H1 (cell line): ENCODE results near the gene POLE. TPM values are rescaled to one million over a fixed set of nuclear protein-coding genes. Genes with fewer than 3 reads are reported as not detected.

Experiments used
- CTCF ChIA-PET: fragments of 300-600 bp; sonication (Branson Sonifier 250); formaldehyde crosslinking; loops from one replicate; lab custom pipeline; 2021; ENCODE audit not compliant: partially characterized antibody; lab: Charles Lee
- POLR2A ChIA-PET: fragments of 300-600 bp; sonication (Branson Sonifier 250); formaldehyde crosslinking; loops from one replicate; lab custom pipeline; 2021; ENCODE audit warnings: inconsistent platforms; ENCODE audit not compliant: partially characterized antibody; lab: Charles Lee
- DNase-seq, 2 experiments: peaks; one replicate each; pipeline versions ENCODE4 v3.0.0 to v3.0.0-alpha.2; 2010 to 2022; ENCODE audit warnings: low spot score in 2 of 2, low read depth in 1 of 2, mixed read lengths in 1 of 2
- FAIRE-seq: peaks from 2 replicates; lab custom pipeline; 2011; peaks lifted over from hg19 to GRCh38; lab: Jason Lieb, UNC
- H2AFZ ChIP-seq: 2 replicates; pipeline ENCODE4 v1.8.1; 2012; ENCODE audit warnings: low read length, inconsistent platforms
- H2AK5ac ChIP-seq: 2 replicates; pipeline ENCODE4 v1.6.1; 2013; ENCODE audit warnings: low read depth, low read length
- H2BK120ac ChIP-seq: replicated peaks from 2 replicates; pipeline ENCODE3; 2013; ENCODE audit warnings: low read depth, low read length, inconsistent platforms
- H2BK12ac ChIP-seq: 2 replicates; pipeline ENCODE4 v1.6.1; 2013; ENCODE audit warnings: low read depth, low read length
- H2BK15ac ChIP-seq: 2 replicates; pipeline ENCODE4 v1.6.1; 2013; ENCODE audit warnings: low read length
- H2BK20ac ChIP-seq: 2 replicates; pipeline ENCODE4 v1.6.1; 2013; ENCODE audit warnings: low read length
- H2BK5ac ChIP-seq: 2 replicates; pipeline ENCODE4 v1.6.1; 2013; ENCODE audit warnings: low read depth, low read length
- H3K14ac ChIP-seq: 2 replicates; pipeline ENCODE4 v1.6.1; 2013; ENCODE audit warnings: inconsistent platforms; ENCODE audit not compliant: insufficient read length
- H3K18ac ChIP-seq: 2 replicates; pipeline ENCODE4 v1.6.1; 2013; ENCODE audit warnings: low read length; ENCODE audit errors: extremely low read depth
- H3K23ac ChIP-seq: 2 replicates; pipeline ENCODE4 v1.6.1; 2013; ENCODE audit warnings: inconsistent platforms; ENCODE audit not compliant: insufficient read length
- H3K23me2 ChIP-seq: 2 replicates; pipeline ENCODE4 v1.6.1; 2013; ENCODE audit warnings: low read depth, low read length
- H3K27ac ChIP-seq: 2 replicates; pipeline ENCODE4 v1.6.1; 2011; ENCODE audit warnings: low read depth, low read length, inconsistent platforms
- H3K27me3 ChIP-seq, 4 experiments: replicated peaks in 1 of 4; 1 replicate in 1 of 4; 2 replicates in 3 of 4; pipeline versions ENCODE4 v1.6.1 to v1.8.1; 2011 to 2013; ENCODE audit warnings: low read length in 3 of 4, mild to moderate bottlenecking in 3 of 4, inconsistent platforms in 2 of 4, mixed read lengths in 2 of 4, moderate library complexity in 1 of 4; ENCODE audit not compliant: control insufficient read depth in 3 of 4, insufficient read depth in 3 of 4; ENCODE audit errors: extremely low read depth in 1 of 4
- H3K36me3 ChIP-seq, 4 experiments: 2 replicates each; pipeline versions ENCODE4 v1.6.1 to v1.8.1; 2011 to 2013; ENCODE audit warnings: mild to moderate bottlenecking in 4 of 4, low read length in 3 of 4, moderate library complexity in 2 of 4, control low read depth in 1 of 4, inconsistent platforms in 1 of 4; ENCODE audit not compliant: insufficient read depth in 4 of 4, control insufficient read depth in 2 of 4
- H3K4ac ChIP-seq: replicated peaks from 2 replicates; pipeline ENCODE3; 2013; ENCODE audit warnings: low read length, low read depth, mixed read lengths, inconsistent platforms; ENCODE audit not compliant: insufficient read length
- H3K4me1 ChIP-seq, 4 experiments: replicated peaks in 1 of 4; 1 replicate in 1 of 4; 2 replicates in 3 of 4; pipeline versions ENCODE4 v1.6.1 to v1.8.1; 2011 to 2013; ENCODE audit warnings: low read length in 3 of 4, inconsistent platforms in 2 of 4, mixed read lengths in 1 of 4; ENCODE audit not compliant: insufficient read depth in 4 of 4, control insufficient read depth in 3 of 4
- H3K4me2 ChIP-seq, 2 experiments: 2 replicates each; pipeline versions ENCODE4 v1.6.1 to v1.8.1; 2011 to 2013; ENCODE audit warnings: low read depth in 2 of 2, low read length in 2 of 2, control low read depth in 1 of 2, inconsistent platforms in 1 of 2, mild to moderate bottlenecking in 1 of 2; ENCODE audit not compliant: insufficient read depth in 1 of 2
- H3K4me3 ChIP-seq, 4 experiments: fragments of 200-600, 300-600 bp in 1 of 4; sonication (generic), shearing (Covaris generic), sonication (Bioruptor Twin) in 1 of 4; 2 replicates each; pipeline versions ENCODE4 v1.5.1 to v1.8.1; 2011 to 2016; ENCODE audit warnings: low read length in 4 of 4, low read depth in 3 of 4, control low read depth in 2 of 4, inconsistent platforms in 2 of 4, mild to moderate bottlenecking in 2 of 4, mixed read lengths in 1 of 4, moderate library complexity in 1 of 4; ENCODE audit not compliant: insufficient read depth in 2 of 4; ENCODE audit errors: extremely low read depth in 1 of 4
- H3K56ac ChIP-seq: replicated peaks from 2 replicates; pipeline ENCODE3; 2013; ENCODE audit warnings: low read depth, mild to moderate bottlenecking, mixed read lengths, low read length, inconsistent platforms; ENCODE audit not compliant: insufficient read length
- H3K79me1 ChIP-seq: 2 replicates; pipeline ENCODE4 v1.6.1; 2013; ENCODE audit warnings: low read depth, low read length, control low read depth
- H3K79me2 ChIP-seq, 2 experiments: 2 replicates each; pipeline versions ENCODE4 v1.6.1 to v1.8.1; 2012 to 2013; ENCODE audit warnings: low read length in 2 of 2, mild to moderate bottlenecking in 2 of 2, inconsistent platforms in 1 of 2; ENCODE audit not compliant: insufficient read depth in 2 of 2, control insufficient read depth in 1 of 2
- H3K9ac ChIP-seq, 4 experiments: replicated peaks in 1 of 4; 1 replicate in 1 of 4; 2 replicates in 3 of 4; pipeline versions ENCODE4 v1.6.1 to v1.8.1; 2011 to 2013; ENCODE audit warnings: low read depth in 3 of 4, low read length in 3 of 4, control low read depth in 2 of 4, mild to moderate bottlenecking in 2 of 4, moderate library complexity in 2 of 4, inconsistent platforms in 1 of 4; ENCODE audit errors: extremely low read depth in 1 of 4
- H3K9me3 ChIP-seq, 2 experiments: 2 replicates each; pipeline versions ENCODE4 v1.6.1 to v1.8.1; 2012 to 2013; ENCODE audit warnings: mild to moderate bottlenecking in 2 of 2, moderate library complexity in 2 of 2, control low read depth in 1 of 2, inconsistent platforms in 1 of 2, low read depth in 1 of 2, low read length in 1 of 2, mixed read lengths in 1 of 2; ENCODE audit not compliant: insufficient read depth in 2 of 2
- H4K20me1 ChIP-seq, 2 experiments: replicated peaks in 1 of 2; 2 replicates each; pipeline versions ENCODE3 to v1.8.1; 2011 to 2013; ENCODE audit warnings: inconsistent platforms in 2 of 2, low read length in 2 of 2, mild to moderate bottlenecking in 1 of 2; ENCODE audit not compliant: insufficient read depth in 2 of 2, control insufficient read depth in 1 of 2
- H4K5ac ChIP-seq: 2 replicates; pipeline ENCODE4 v1.6.1; 2013; ENCODE audit warnings: low read length, low read depth, mixed read lengths, inconsistent platforms; ENCODE audit not compliant: insufficient read length
- H4K8ac ChIP-seq: 2 replicates; pipeline ENCODE4 v1.8.0; 2013; ENCODE audit warnings: mild to moderate bottlenecking, moderate library complexity, low read length, inconsistent platforms; ENCODE audit not compliant: insufficient read depth; ENCODE audit errors: extremely low read depth
- H4K91ac ChIP-seq: replicated peaks from 2 replicates; pipeline ENCODE3; 2013; ENCODE audit warnings: low read length, mixed read lengths, inconsistent platforms; ENCODE audit not compliant: insufficient read length
- BACH1 ChIP-seq: IDR thresholded peaks from 2 replicates; pipeline ENCODE4 v1.6.1; 2012; ENCODE audit warnings: low read length, improper control_type of control experiment
- CHD1 ChIP-seq: IDR thresholded peaks from 2 replicates; pipeline ENCODE4 v1.6.1; 2012; ENCODE audit warnings: low read depth, low read length, improper control_type of control experiment
- CREB1 ChIP-seq: IDR thresholded peaks from 2 replicates; pipeline ENCODE4 v1.6.1; 2012; ENCODE audit warnings: inconsistent platforms
- EGR1 ChIP-seq: IDR thresholded peaks from 2 replicates; pipeline ENCODE4 v1.6.1; 2011; ENCODE audit warnings: low read depth, low read length, borderline replicate concordance
- EZH2 ChIP-seq: fragments of 200-600 bp; sonication (generic); IDR thresholded peaks from 2 replicates; pipeline ENCODE4 v1.7.1; 2012; ENCODE audit warnings: low read depth, mild to moderate bottlenecking, moderate library complexity, low read length, inconsistent platforms; ENCODE audit not compliant: severe bottlenecking
- SAP30 ChIP-seq: fragments of 300-600 bp; sonication (generic); IDR thresholded peaks from 2 replicates; pipeline ENCODE4 v1.7.1; 2012; ENCODE audit warnings: low read length, moderate library complexity, mild to moderate bottlenecking, inconsistent platforms; ENCODE audit not compliant: insufficient read depth, insufficient replicate concordance
- SP1 ChIP-seq: IDR thresholded peaks from 2 replicates; pipeline ENCODE4 v1.6.1; 2011; ENCODE audit warnings: low read depth, low read length
- TAF1 ChIP-seq: IDR thresholded peaks from 2 replicates; pipeline ENCODE4 v1.6.1; 2011; ENCODE audit warnings: mild to moderate bottlenecking, low read depth, low read length
- TAF7 ChIP-seq: optimal IDR thresholded peaks from 2 replicates; pipeline ENCODE3; 2011; ENCODE audit warnings: low read depth, mild to moderate bottlenecking, inconsistent platforms, low read length, moderate library complexity, borderline replicate concordance
- TBP ChIP-seq: IDR thresholded peaks from 2 replicates; pipeline ENCODE4 v1.6.1; 2011; ENCODE audit warnings: low read depth, low read length, improper control_type of control experiment
- TCF12 ChIP-seq: IDR thresholded peaks from 2 replicates; pipeline ENCODE4 v1.6.1; 2011; ENCODE audit warnings: low read depth, mild to moderate bottlenecking, low read length
- WGBS, 2 experiments: shearing (Covaris generic) in 1 of 2; methylation state at CpG; one replicate each; pipeline versions ENCODE4 v1.1.6 to v1.1.7; 2013 to 2015; ENCODE audit warnings: low lambda C conversion rate in 2 of 2, mixed read lengths in 2 of 2, inconsistent platforms in 1 of 2, low coverage in 1 of 2, missing lambda C conversion rate in 1 of 2; ENCODE audit not compliant: insufficient replicate concordance in 2 of 2, insufficient coverage in 1 of 2, insufficient read length in 1 of 2; ENCODE audit errors: extremely low coverage in 1 of 2, missing lambda C conversion rate in 1 of 2; 5-methylcytosine and 5-hydroxymethylcytosine counted together
- polyA plus RNA-seq, 7 experiments: library from polyadenylated mRNA; depleted of rRNA in 3 of 7; stranded (reverse) in 5 of 7; unstranded in 2 of 7; fragments of >200 nt in 5 of 7; fragments of 200-250 nt in 2 of 7; gene quantifications; 1 replicate in 5 of 7; 2 replicates in 1 of 7; 4 replicates in 1 of 7; pipeline versions ENCODE4 v1.2.1 to v1.2.3, GENCODE V29; 2011 to 2013; ENCODE audit warnings: missing spikeins in 2 of 7, mixed read lengths in 2 of 7
- total RNA-seq: library from RNA; stranded (reverse); fragmentation: NEBNext Ultra II Directional; extraction: Animal tissue kit (Norgen Biotek cat#: 25700); gene quantifications from 2 replicates; pipeline ENCODE4 v1.2.1, GENCODE V29; 2021
- TF ChIP-seq, protein P1 (sequence below): IDR thresholded peaks from 2 replicates; pipeline ENCODE4 v1.6.1; 2012; ENCODE audit warnings: inconsistent platforms

The POLE gene
- total and polyA plus RNA-seq, 2 of the 8 experiments (the other 6 are each of a cell fraction or from before 2014, with no cell fraction given): 59.7 to 115 TPM

- POLR2A ChIA-PET: interaction anchor here (1.2 to 1.5 kb wide), 4 partner anchors 10 to 31 kb away, joined by 3 to 4 read pairs (median 4); no protein-coding TSS in a partner anchor
- Histone ChIP-seq H4K5ac (no peak overlapping the region), H2BK120ac (no peak overlapping the region), H3K36me3 (no peaks in the 10 kb centered on the region), H4K91ac (no peak overlapping the region), H3K4me3 (no peak overlapping the region), H4K20me1 (no peaks in the 10 kb centered on the region), H2AFZ (no peak overlapping the region), H2AK5ac (no peak overlapping the region), H3K4me2 (no peak overlapping the region), H3K27me3 (peaks cover 35 to 84% (median 65%) of the 10 kb centered on the region in 4 experiments), H3K23ac (no peak overlapping the region), H3K23me2 (no peaks in the 10 kb centered on the region; the same call in 1 of the 2 replicates), H3K18ac (no peak overlapping the region), H3K4me1 (peaks cover 0 to 3% (median 0%) of the 10 kb centered on the region in 4 experiments; a peak in 2 of 7 replicates), H3K56ac (no peak overlapping the region), H3K4ac (no peak overlapping the region), H3K9ac (no peak overlapping the region), H3K27ac (no peak overlapping the region), H3K9me3 (peaks cover 12 to 33% of the 10 kb centered on the region in 2 experiments; a peak in 3 of 4 replicates), H2BK15ac (no peak overlapping the region), H3K14ac (no peak overlapping the region), H2BK20ac (no peak overlapping the region), H4K8ac (no peak overlapping the region), H3K79me1 (no peaks in the 10 kb centered on the region), H2BK12ac (no peak overlapping the region), H2BK5ac (no peak overlapping the region), H3K79me2 (no peaks in the 10 kb centered on the region)
- WGBS, 2 experiments: 83% methylated on average over 5 of the region's 5 CpGs; no CpG with 5 or more reads in 1 of the 2 experiments
- CTCF ChIA-PET: interaction anchor here (0.8 to 3.3 kb wide), 9 partner anchors 10 to 199 kb away, joined by 3 to 41 read pairs (median 7); no protein-coding TSS in a partner anchor
- FAIRE-seq (no peak), DNase-seq (no peak)
- TF ChIP-seq EZH2: no peak
- TF ChIP-seq BACH1: no peak
- TF ChIP-seq SP1: no peak
- no peak for TF ChIP-seq TBP
- TF ChIP-seq TCF12: no peak
- TF ChIP-seq CREB1: no peak
- no peak for TF ChIP-seq CHD1
- TF ChIP-seq SAP30: no peak
- no peak for TF ChIP-seq TAF1
- no peak for TF ChIP-seq TAF7
- TF ChIP-seq, protein P1, sequence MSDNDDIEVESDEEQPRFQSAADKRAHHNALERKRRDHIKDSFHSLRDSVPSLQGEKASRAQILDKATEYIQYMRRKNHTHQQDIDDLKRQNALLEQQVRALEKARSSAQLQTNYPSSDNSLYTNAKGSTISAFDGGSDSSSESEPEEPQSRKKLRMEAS: no peak
- no peak for TF ChIP-seq EGR1
Measured at GRCh38 chr12:132614029-132614428, 73.1 kb downstream of the POLE start.
